GM12865 (cell line): Measurements from ENCODE around the gene CPSF6.

Experiments used
- DNase-seq: peaks from one replicate; pipeline ENCODE4 v3.0.0; 2010; ENCODE audit warnings: low read depth
- H3K4me3 ChIP-seq: 2 replicates; pipeline ENCODE4 v1.5.1; 2011; ENCODE audit warnings: mild to moderate bottlenecking, low read depth, low read length, control low read depth
- CTCF ChIP-seq: IDR thresholded peaks from 2 replicates; pipeline ENCODE4 v1.5.1; 2011; ENCODE audit warnings: low read length, control low read depth, low read depth, inconsistent platforms; ENCODE audit not compliant: insufficient read depth; ENCODE audit errors: missing control alignments

The CPSF6 gene

GRCh38 chr12:69214169-69214568, 25.2 kb upstream of the CPSF6 start:
- TF ChIP-seq CTCF, result no peak
- DNase-seq, result no peak
- H3K4me3 ChIP-seq, result no peak overlapping the region

GRCh38 chr12:69225251-69225910, 14.0 kb upstream of the CPSF6 start:
- TF ChIP-seq CTCF, result no peak
- DNase-seq, result no peak

GRCh38 chr12:69231479-69231878, 7.9 kb upstream of the CPSF6 start:
- no peak for DNase-seq
- no peak overlapping the region for H3K4me3 ChIP-seq
- no peak for TF ChIP-seq CTCF

More at GRCh38 chr12:69225251-69225910, 14.0 kb upstream of the CPSF6 start:
- H3K4me3 ChIP-seq, result no peak overlapping the region

- H3K4me3 ChIP-seq, result peak overlapping the region; percentile 75
- DNase-seq, result no peak
- TF ChIP-seq CTCF, result no peak
These were observed 599 bp upstream of the CPSF6 start for GRCh38 chr12:69238589-69239351.

GRCh38 chr12:69239922-69240630, 707 bp downstream of the CPSF6 start:
- TF ChIP-seq CTCF, result no peak
- peak overlapping the region; percentile 88 for H3K4me3 ChIP-seq
- DNase-seq, result peak; percentile 58

- peak overlapping the region; percentile 88 for H3K4me3 ChIP-seq
- TF ChIP-seq CTCF, result no peak
- peak; percentile 62 for DNase-seq
These were observed 1.2 kb downstream of the CPSF6 start for GRCh38 chr12:69240631-69240995.
